Measurements from ENCODE around the gene MID1.

Gene MID1

GRCh38 chrX:10574663-10575062 is 45.7 kb downstream of the MID1 start:
- H2AK5ac ChIP-seq (ENCODE audit: low read length, severe bottlenecking): no peak overlapping the region
- no peak overlapping the region for H3K4ac ChIP-seq (ENCODE audit: low read depth in 1 of 2, low read length in 2 of 2)
- peaks cover 5% of the 10 kb centered on the region for H3K9me3 ChIP-seq (ENCODE audit: control insufficient read depth, low read length)
- H3K27ac ChIP-seq (ENCODE audit: low read length, poor library complexity, severe bottlenecking): no peak overlapping the region
- no peak overlapping the region for H2BK15ac ChIP-seq (ENCODE audit: low read depth, poor library complexity, severe bottlenecking)
- no peak overlapping the region for H4K91ac ChIP-seq (ENCODE audit: low read length)
- no peak overlapping the region for H2BK5ac ChIP-seq (ENCODE audit: low read depth, low read length, poor library complexity, severe bottlenecking)
- H3K18ac ChIP-seq (ENCODE audit: low read depth in 1 of 2, low read length in 2 of 2): no peak overlapping the region
- H3K4me1 ChIP-seq (ENCODE audit: control insufficient read depth, insufficient read depth, low read depth, low read length): peaks cover 6% of the 10 kb centered on the region
- H2BK12ac ChIP-seq (ENCODE audit: low read length in 2 of 2): no peak overlapping the region
- no peak overlapping the region for H2BK120ac ChIP-seq (ENCODE audit: low read depth, low read length)
- no peaks in the 10 kb centered on the region for H3K79me1 ChIP-seq (replicated peaks; ENCODE audit: low read length, poor library complexity, severe bottlenecking)
- 58% methylated on average over 2 of the region's 4 CpGs for WGBS
- no peak overlapping the region for H2AFZ ChIP-seq (ENCODE audit: low read depth, low read length)
- no peak overlapping the region for H3K9ac ChIP-seq (ENCODE audit: low read length)
- H3K36me3 ChIP-seq (ENCODE audit: control insufficient read depth in 1 of 2, insufficient read depth in 2 of 2, low read depth in 1 of 2, low read length in 2 of 2): no peaks in the 10 kb centered on the region
- H3K4me3 ChIP-seq (ENCODE audit: insufficient read depth in 1 of 2, low read depth in 1 of 2, low read length in 2 of 2): no peak overlapping the region
- H4K8ac ChIP-seq (ENCODE audit: low read length): no peak overlapping the region
- no peaks in the 10 kb centered on the region for H3K27me3 ChIP-seq (ENCODE audit: control insufficient read depth in 1 of 2, insufficient read depth in 1 of 2, low read length in 2 of 2)
- H3K4me2 ChIP-seq (ENCODE audit: low read length, poor library complexity, severe bottlenecking): no peak overlapping the region
- H3K14ac ChIP-seq (ENCODE audit: low read length in 2 of 2): no peak overlapping the region
- no peak overlapping the region for H3K23ac ChIP-seq (ENCODE audit: low read length in 2 of 2)
- DNase-seq: no peak

GRCh38 chrX:10571260-10571659 is 49.1 kb downstream of the MID1 start:
- Histone ChIP-seq H3K14ac (ENCODE audit: low read length in 2 of 2) (no peak overlapping the region), H2BK120ac (ENCODE audit: low read depth, low read length) (no peak overlapping the region), H2BK12ac (ENCODE audit: low read length in 2 of 2) (no peak overlapping the region), H3K18ac (ENCODE audit: low read depth in 1 of 2, low read length in 2 of 2) (no peak overlapping the region), H3K4me1 (ENCODE audit: control insufficient read depth, insufficient read depth, low read depth, low read length) (peaks cover 14% of the 10 kb centered on the region), H3K27me3 (ENCODE audit: control insufficient read depth in 1 of 2, insufficient read depth in 1 of 2, low read length in 2 of 2) (no peaks in the 10 kb centered on the region), H4K8ac (ENCODE audit: low read length) (no peak overlapping the region), H3K4ac (ENCODE audit: low read depth in 1 of 2, low read length in 2 of 2) (no peak overlapping the region), H2AFZ (ENCODE audit: low read depth, low read length) (no peak overlapping the region), H3K23ac (ENCODE audit: low read length in 2 of 2) (no peak overlapping the region), H3K27ac (ENCODE audit: low read length, poor library complexity, severe bottlenecking) (no peak overlapping the region), H3K4me2 (ENCODE audit: low read length, poor library complexity, severe bottlenecking) (no peak overlapping the region), H4K91ac (ENCODE audit: low read length) (no peak overlapping the region), H3K9me3 (ENCODE audit: control insufficient read depth, low read length) (peaks cover 5% of the 10 kb centered on the region), H2AK5ac (ENCODE audit: low read length, severe bottlenecking) (no peak overlapping the region), H3K4me3 (ENCODE audit: insufficient read depth in 1 of 2, low read depth in 1 of 2, low read length in 2 of 2) (no peak overlapping the region), H2BK5ac (ENCODE audit: low read depth, low read length, poor library complexity, severe bottlenecking) (no peak overlapping the region), H3K9ac (ENCODE audit: low read length) (no peak overlapping the region), H2BK15ac (ENCODE audit: low read depth, poor library complexity, severe bottlenecking) (no peak overlapping the region), H3K79me1 (replicated peaks; ENCODE audit: low read length, poor library complexity, severe bottlenecking) (no peaks in the 10 kb centered on the region), H3K36me3 (ENCODE audit: control insufficient read depth in 1 of 2, insufficient read depth in 2 of 2, low read depth in 1 of 2, low read length in 2 of 2) (peaks cover 0 to 7% of the 10 kb centered on the region in 2 experiments)
- DNase-seq: no peak
- WGBS: 29% methylated on average over 1 of the region's 1 CpG

- H3K14ac ChIP-seq (ENCODE audit: low read length in 2 of 2): no peak overlapping the region
- no peak overlapping the region for H2BK120ac ChIP-seq (ENCODE audit: low read depth, low read length)
- no peak overlapping the region for H3K23ac ChIP-seq (ENCODE audit: low read length in 2 of 2)
- DNase-seq: no peak
- 95% methylated on average over 1 of the region's 1 CpG for WGBS
- H3K27ac ChIP-seq (ENCODE audit: low read length, poor library complexity, severe bottlenecking): peak overlapping the region; percentile 60
- H3K4ac ChIP-seq (ENCODE audit: low read depth in 1 of 2, low read length in 2 of 2): no peak overlapping the region
- no peak overlapping the region for H4K8ac ChIP-seq (ENCODE audit: low read length)
- no peak overlapping the region for H2BK5ac ChIP-seq (ENCODE audit: low read depth, low read length, poor library complexity, severe bottlenecking)
- H3K9me3 ChIP-seq (ENCODE audit: control insufficient read depth, low read length): peaks cover 5% of the 10 kb centered on the region
- no peak overlapping the region for H2BK12ac ChIP-seq (ENCODE audit: low read length in 2 of 2)
- no peak overlapping the region for H2BK15ac ChIP-seq (ENCODE audit: low read depth, poor library complexity, severe bottlenecking)
- H2AFZ ChIP-seq (ENCODE audit: low read depth, low read length): no peak overlapping the region
- H3K27me3 ChIP-seq (ENCODE audit: control insufficient read depth in 1 of 2, insufficient read depth in 1 of 2, low read length in 2 of 2): no peaks in the 10 kb centered on the region
- peaks cover 0 to 7% of the 10 kb centered on the region in 2 experiments for H3K36me3 ChIP-seq (ENCODE audit: control insufficient read depth in 1 of 2, insufficient read depth in 2 of 2, low read depth in 1 of 2, low read length in 2 of 2)
- no peak overlapping the region for H3K18ac ChIP-seq (ENCODE audit: low read depth in 1 of 2, low read length in 2 of 2)
- H2AK5ac ChIP-seq (ENCODE audit: low read length, severe bottlenecking): no peak overlapping the region
- H3K79me1 ChIP-seq (replicated peaks; ENCODE audit: low read length, poor library complexity, severe bottlenecking): no peaks in the 10 kb centered on the region
- H3K4me3 ChIP-seq (ENCODE audit: insufficient read depth in 1 of 2, low read depth in 1 of 2, low read length in 2 of 2): no peak overlapping the region
- H3K4me1 ChIP-seq (ENCODE audit: control insufficient read depth, insufficient read depth, low read depth, low read length): peaks cover 14% of the 10 kb centered on the region
- H4K91ac ChIP-seq (ENCODE audit: low read length): no peak overlapping the region
- H3K4me2 ChIP-seq (ENCODE audit: low read length, poor library complexity, severe bottlenecking): no peak overlapping the region
- no peak overlapping the region for H3K9ac ChIP-seq (ENCODE audit: low read length)
Observed at GRCh38 chrX:10570601-10571000, 49.8 kb downstream of the MID1 start.

- Histone ChIP-seq H3K4me1 (ENCODE audit: control insufficient read depth, insufficient read depth, low read depth, low read length) (peaks cover 14% of the 10 kb centered on the region), H3K18ac (ENCODE audit: low read depth in 1 of 2, low read length in 2 of 2) (peak overlapping the region in 1 of 2 experiments; percentile 21), H3K9me3 (ENCODE audit: control insufficient read depth, low read length) (peaks cover 5% of the 10 kb centered on the region), H4K8ac (ENCODE audit: low read length) (no peak overlapping the region), H3K27ac (ENCODE audit: low read length, poor library complexity, severe bottlenecking) (no peak overlapping the region), H3K23ac (ENCODE audit: low read length in 2 of 2) (no peak overlapping the region), H3K4me3 (ENCODE audit: insufficient read depth in 1 of 2, low read depth in 1 of 2, low read length in 2 of 2) (no peak overlapping the region), H2BK12ac (ENCODE audit: low read length in 2 of 2) (no peak overlapping the region), H2BK5ac (ENCODE audit: low read depth, low read length, poor library complexity, severe bottlenecking) (no peak overlapping the region), H3K14ac (ENCODE audit: low read length in 2 of 2) (no peak overlapping the region), H4K91ac (ENCODE audit: low read length) (no peak overlapping the region), H3K27me3 (ENCODE audit: control insufficient read depth in 1 of 2, insufficient read depth in 1 of 2, low read length in 2 of 2) (no peaks in the 10 kb centered on the region), H3K36me3 (ENCODE audit: control insufficient read depth in 1 of 2, insufficient read depth in 2 of 2, low read depth in 1 of 2, low read length in 2 of 2) (peaks cover 0 to 7% of the 10 kb centered on the region in 2 experiments), H2AK5ac (ENCODE audit: low read length, severe bottlenecking) (peak overlapping the region; percentile 27), H2AFZ (ENCODE audit: low read depth, low read length) (no peak overlapping the region), H3K4ac (ENCODE audit: low read depth in 1 of 2, low read length in 2 of 2) (no peak overlapping the region), H2BK15ac (ENCODE audit: low read depth, poor library complexity, severe bottlenecking) (no peak overlapping the region), H3K9ac (ENCODE audit: low read length) (no peak overlapping the region), H3K4me2 (ENCODE audit: low read length, poor library complexity, severe bottlenecking) (no peak overlapping the region), H2BK120ac (ENCODE audit: low read depth, low read length) (no peak overlapping the region), H3K79me1 (replicated peaks; ENCODE audit: low read length, poor library complexity, severe bottlenecking) (no peaks in the 10 kb centered on the region)
- WGBS: 62% methylated on average over 4 of the region's 4 CpGs
- no peak for DNase-seq
Observed at GRCh38 chrX:10569946-10570345, 50.4 kb downstream of the MID1 start.

Data from mesenchymal stem cell (in vitro differentiated cells and primary cell).